ENCODE data around the gene PDE6C.

DNA sequence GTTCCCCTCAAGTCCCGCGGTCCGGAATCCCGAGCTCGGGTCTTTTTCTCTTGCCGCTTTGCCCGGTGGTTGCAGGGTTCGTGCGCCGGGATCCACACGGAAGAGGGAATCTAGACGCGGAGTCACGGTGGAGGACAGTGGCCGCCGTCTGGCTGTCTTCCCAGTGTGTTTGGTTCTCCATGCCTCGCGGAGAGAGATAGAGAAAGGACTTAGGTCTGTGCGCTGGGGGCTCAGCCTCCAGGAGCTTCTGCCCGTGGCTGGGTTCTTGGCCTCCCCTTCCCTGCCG lies 44.3 kb upstream of the PDE6C start:
- TF ChIP-seq, protein P1, sequence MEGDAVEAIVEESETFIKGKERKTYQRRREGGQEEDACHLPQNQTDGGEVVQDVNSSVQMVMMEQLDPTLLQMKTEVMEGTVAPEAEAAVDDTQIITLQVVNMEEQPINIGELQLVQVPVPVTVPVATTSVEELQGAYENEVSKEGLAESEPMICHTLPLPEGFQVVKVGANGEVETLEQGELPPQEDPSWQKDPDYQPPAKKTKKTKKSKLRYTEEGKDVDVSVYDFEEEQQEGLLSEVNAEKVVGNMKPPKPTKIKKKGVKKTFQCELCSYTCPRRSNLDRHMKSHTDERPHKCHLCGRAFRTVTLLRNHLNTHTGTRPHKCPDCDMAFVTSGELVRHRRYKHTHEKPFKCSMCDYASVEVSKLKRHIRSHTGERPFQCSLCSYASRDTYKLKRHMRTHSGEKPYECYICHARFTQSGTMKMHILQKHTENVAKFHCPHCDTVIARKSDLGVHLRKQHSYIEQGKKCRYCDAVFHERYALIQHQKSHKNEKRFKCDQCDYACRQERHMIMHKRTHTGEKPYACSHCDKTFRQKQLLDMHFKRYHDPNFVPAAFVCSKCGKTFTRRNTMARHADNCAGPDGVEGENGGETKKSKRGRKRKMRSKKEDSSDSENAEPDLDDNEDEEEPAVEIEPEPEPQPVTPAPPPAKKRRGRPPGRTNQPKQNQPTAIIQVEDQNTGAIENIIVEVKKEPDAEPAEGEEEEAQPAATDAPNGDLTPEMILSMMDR (conservative IDR thresholded peaks at IDR 0.05; ENCODE audit: low read length): no peak
- TF ChIP-seq EZH2phosphoT487 (IDR thresholded peaks at IDR 0.05; ENCODE audit: borderline replicate concordance, low read depth, low read length): no peak
